Stimulated activated CD8-positive, alpha-beta memory T cell treated with anti-CD3 and anti-CD28 coated beads, Interleukin-7, amount 100 ng/mL, for 1 hour (primary cell): ENCODE measurements around the gene PIP5K1A.
A peak's percentile ranks its signal among the peaks of the same experiment; 100 is the strongest.
"Not testable (repeated sequence)": the region's sequence is repeated elsewhere in the genome, so short reads cannot be mapped to it uniquely, and the experiment has no call there.

Source experiments
- DNase-seq, 2 donors: peaks; one replicate each; pipeline ENCODE4 v3.0.0-alpha.2; 2020; ENCODE audit warnings: low read depth in 2 of 2

PIP5K1A gene

GRCh38 chr1:151193304-151193703 lies 5.0 kb upstream of the PIP5K1A start:
- no peak for DNase-seq

- DNase-seq = no peak
Observed at GRCh38 chr1:151193856-151194255, 4.5 kb upstream of the PIP5K1A start.

- DNase-seq = not testable (repeated sequence)
Observed at GRCh38 chr1:151194894-151195594, 3.3 kb upstream of the PIP5K1A start.

- no peak for DNase-seq
Observed at GRCh38 chr1:151196292-151196800, 2.0 kb upstream of the PIP5K1A start.

GRCh38 chr1:151197863-151198253 lies 494 bp upstream of the PIP5K1A start:
- DNase-seq = no peak

DNA sequence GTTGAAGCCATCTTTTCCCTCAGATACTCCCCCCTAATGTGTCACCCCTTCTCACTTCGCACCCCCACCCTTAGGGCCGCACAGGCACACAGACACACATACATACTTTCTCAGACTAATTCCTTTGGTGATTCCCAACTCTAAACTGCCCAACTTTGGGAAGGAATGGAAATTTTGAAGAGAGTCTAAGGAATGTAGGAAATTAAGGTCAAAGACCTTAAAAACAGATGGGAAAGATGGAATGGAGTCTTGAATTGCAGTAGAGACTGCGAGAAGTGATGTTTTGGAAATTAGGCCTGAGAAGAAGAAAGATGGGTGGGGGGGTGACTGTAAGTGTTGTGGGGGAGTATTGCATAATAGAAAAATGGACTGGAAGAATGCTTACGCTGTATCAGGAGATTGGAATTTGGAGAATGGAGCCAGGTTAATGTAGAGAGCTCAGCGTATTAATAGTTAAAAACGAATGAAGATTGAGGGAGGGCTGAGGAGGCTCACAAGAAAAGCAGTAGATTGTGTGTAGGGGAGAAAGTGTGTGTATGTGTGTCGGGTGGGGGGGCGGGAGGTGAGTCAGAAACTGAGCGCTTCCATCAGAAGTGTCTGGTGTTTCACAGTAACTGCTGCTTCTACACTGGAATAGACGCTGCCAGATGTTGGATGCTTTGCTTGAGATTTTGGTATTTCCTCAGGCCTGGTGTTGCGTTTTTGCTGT lies 1.7 kb downstream of the PIP5K1A start:
- no peak for DNase-seq

DNA sequence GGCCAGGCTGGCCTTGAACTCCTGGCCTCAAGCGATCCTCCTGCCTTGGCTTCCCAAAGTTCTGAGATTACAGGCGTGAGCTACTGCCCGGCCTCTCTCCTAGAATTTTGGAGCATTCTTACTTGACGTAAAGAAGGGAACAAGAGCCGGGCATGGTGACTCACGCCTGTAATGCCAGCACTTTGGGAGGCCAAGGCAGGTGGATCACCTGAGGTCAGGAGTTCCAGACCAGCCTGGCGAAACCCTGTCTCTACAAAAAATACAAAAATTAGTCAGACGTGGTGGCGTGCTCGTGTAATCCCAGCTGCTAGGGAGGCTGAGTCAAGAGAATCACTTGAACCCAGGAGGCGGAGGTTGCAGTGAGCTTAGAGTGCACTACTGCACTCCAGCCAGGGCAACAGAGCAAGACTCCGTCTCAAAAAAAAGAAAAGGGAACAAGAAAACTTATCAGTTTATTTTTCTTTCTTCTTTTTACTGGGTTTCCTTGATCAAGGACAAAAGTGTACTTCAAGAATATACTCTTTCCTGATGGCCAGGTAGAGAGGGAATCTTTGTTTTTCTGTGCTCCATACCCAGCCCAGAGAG lies 7.1 kb downstream of the PIP5K1A start:
- not testable (repeated sequence) for DNase-seq

DNA sequence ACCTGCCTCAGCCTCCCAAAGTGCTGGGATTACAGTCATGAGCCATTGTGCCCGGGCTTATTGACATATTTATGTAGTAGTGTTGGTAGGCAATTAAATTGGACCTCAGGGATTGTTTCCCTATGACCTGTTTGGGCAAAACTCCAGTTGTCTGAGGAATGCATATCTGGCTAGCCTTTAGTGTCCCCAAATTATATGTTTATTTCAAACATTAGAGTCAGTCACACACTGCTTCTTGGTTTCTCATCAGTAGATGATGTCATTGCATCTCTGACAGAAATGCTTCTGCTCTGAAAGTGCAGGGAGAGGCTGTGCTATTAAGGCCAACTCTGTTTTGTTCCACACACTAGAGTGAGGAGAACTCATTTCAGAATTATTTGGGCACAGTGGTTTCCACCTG lies 12.5 kb downstream of the PIP5K1A start:
- DNase-seq = no peak

DNA sequence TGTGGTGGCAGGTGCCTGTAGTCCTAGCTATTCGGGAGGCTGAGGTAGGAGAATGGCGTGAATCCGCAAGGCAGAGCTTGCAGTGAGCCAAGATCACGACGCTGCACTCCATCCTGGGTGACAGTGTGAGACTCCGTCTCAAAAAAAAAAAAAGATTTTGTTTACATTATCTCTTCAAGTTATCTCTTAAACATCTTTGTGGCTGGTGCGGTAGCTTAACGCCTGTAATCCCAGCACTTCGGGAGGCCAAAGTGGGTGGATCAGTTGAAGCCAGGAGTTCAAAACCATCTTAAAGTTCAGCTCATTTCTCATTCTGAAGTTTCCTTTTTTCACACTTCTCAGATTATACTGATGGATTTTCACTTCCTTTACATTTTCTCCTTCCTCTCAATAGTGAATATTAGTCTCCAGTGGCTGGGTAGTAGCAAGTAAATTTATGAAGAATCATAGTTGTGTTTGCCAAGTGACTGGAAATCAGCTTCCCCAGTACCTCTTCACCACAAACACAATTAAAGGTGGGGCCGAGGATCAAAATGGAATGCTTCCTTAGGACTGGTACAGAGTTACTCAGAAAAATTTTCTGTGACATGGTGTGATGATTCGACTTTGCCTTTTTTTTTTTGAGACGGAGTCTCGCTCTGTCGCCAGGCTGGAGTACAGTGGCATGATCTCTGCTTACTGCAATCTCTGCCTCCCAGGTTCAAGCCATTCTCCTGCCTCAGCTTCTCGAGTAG lies 13.8 kb downstream of the PIP5K1A start:
- no peak for DNase-seq

DNA sequence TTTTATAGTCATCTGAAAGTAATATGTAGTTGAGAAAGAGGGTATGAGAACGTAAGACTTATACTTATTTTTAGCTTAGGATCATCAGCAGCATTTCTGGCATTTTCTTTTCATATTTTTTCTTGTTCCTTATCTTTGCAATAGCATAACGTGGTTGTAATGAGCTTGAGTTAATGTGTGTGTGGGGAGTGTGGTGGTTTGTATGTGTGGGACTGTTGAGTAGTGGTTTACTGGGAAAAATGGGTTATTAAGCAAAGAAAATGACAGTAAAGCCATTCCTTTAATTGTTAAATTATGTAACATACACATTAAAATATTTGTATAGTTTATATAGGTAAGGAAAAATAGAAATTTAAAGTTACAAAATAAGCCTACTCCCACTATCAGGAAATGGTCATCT lies 15.2 kb downstream of the PIP5K1A start:
- DNase-seq = no peak

GRCh38 chr1:151221616-151222015 lies 23.3 kb downstream of the PIP5K1A start:
- no peak for DNase-seq

- DNase-seq = no peak
Observed at GRCh38 chr1:151222130-151222529, 23.8 kb downstream of the PIP5K1A start.

GRCh38 chr1:151235235-151235634 lies 36.9 kb downstream of the PIP5K1A start:
- DNase-seq = no peak

GRCh38 chr1:151237678-151238466 lies 39.5 kb downstream of the PIP5K1A start:
- DNase-seq = no peak

DNA sequence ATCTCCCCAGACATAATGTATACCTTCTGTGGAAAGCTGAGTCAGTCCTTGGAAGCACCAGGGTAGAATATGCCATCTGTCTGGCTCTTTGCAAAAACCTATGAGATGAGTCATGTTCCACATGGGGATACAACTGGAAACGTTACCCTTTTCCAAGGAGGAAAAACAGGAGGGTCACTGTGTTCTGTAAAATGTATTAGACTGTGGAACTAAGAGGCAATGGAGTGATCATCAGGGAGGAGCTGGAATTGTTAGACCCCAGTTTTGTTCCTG lies 40.1 kb downstream of the PIP5K1A start:
- DNase-seq = no peak

GRCh38 chr1:151242442-151242841 lies 44.1 kb downstream of the PIP5K1A start:
- no peak for DNase-seq

DNA sequence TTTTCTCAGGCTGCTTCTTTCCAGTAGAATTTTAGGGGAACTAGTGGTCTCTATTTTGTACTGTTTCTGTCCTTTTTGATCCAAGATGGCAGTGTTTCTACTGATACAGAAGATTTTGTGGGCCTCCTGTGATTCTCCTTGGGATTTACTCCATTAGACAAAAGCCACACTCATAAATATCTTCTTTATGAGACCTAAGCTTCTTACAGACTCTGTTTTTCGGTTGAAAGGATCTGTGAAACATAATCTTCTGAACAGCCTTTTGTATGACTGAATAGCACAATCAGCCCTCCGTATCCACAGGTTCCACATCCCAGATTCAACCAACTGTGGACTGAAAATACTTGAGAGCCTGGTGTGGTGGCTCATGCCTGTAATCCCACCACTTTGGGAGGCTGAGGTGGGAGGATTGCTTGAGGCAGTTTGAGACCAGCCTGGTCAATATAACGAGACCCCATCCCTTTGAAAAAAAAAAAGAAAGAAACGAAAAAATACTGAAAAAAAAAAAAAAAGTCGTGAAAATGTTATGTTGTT lies 45.4 kb downstream of the PIP5K1A start:
- DNase-seq = no peak

GRCh38 chr1:151246786-151247185 lies 48.4 kb downstream of the PIP5K1A start:
- no peak for DNase-seq

DNA sequence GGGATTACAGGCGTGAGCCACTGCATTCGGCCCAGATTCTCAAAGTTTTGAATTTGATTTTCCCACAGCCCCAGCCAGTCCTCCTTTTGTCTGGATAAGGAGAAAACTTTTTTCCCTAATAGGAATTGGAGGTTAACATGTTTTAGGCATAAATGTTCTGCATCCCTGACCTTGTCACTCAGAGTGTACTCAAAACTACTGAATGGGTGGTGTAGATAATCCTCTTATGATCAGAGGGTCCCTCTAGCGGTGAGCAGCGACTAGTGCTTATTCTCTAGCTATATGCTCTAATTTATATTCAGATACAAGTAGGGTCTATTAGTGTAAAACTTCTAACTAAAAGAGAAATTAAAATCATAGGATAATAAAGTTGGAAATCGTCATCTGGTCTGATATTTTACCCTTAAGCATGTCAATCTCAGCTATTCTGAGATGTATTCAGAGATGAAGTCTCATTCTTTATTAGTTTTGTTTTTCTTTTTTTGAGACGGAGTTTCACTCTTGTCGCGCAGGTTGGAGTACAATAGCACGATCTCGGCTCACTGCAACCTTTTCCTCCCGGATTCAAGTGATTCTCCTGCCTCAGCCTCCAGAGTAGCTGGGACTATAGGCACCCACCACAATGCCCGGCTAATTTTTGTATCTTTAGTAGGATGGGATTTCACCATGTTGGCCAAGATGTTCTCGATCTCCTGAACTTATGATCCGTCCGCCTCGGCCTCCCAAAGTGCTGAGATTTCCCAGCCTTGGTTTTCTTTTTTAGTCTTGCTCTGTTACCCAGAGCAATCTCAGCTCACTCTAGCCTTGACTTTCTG lies 53.5 kb downstream of the PIP5K1A start:
- peak; percentile 14 to 40 for DNase-seq
